ENCODE results near the gene ACAD11.

ACAD11 gene

GRCh38 chr3:132662212-132662611 is 2.6 kb upstream of the ACAD11 start:
- no peak overlapping the region for H3K4me3 ChIP-seq (ENCODE audit: low read depth, low read length)
- no peak overlapping the region for H3K9ac ChIP-seq (ENCODE audit: low read depth, low read length)
- no peaks in the 10 kb centered on the region for H3K9me3 ChIP-seq (ENCODE audit: control insufficient read depth, insufficient read depth, low read length)

DNA sequence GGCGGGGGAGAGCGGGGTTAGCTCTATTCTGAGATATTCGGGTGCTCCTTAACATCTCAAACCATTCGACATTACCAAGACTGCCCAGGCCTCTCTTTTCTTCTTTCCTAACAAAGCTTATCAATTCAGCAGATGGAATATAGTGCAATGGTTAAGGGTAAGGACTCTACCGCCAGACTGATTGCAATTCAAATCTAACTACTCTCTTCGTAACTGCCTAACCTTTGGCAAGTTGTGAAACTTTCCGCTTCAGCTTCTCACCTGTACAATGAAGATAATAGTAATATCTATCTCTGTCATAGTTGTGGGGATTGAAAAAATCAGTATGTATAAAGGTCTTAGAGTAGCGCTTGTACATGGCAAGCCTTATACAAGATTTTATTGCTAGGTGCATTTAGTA is 1.5 kb upstream of the ACAD11 start:
- H3K4me1 ChIP-seq (ENCODE audit: control insufficient read depth, insufficient read depth, low read length): peaks cover 9% of the 10 kb centered on the region
- H3K9me3 ChIP-seq (ENCODE audit: control insufficient read depth, insufficient read depth, low read length): no peaks in the 10 kb centered on the region
- peak overlapping the region; percentile 84 for H3K9ac ChIP-seq (ENCODE audit: low read depth, low read length)
- H3K27ac ChIP-seq (ENCODE audit: low read depth, low read length): no peak overlapping the region
- H3K27me3 ChIP-seq (ENCODE audit: control insufficient read depth, insufficient read depth, low read length): no peaks in the 10 kb centered on the region
- peak overlapping the region; percentile 88 for H3K4me3 ChIP-seq (ENCODE audit: low read depth, low read length)
- no peaks in the 10 kb centered on the region for H3K36me3 ChIP-seq (ENCODE audit: control insufficient read depth, insufficient read depth, low read length)

More at GRCh38 chr3:132662212-132662611, 2.6 kb upstream of the ACAD11 start:
- Histone ChIP-seq H3K4me1 (ENCODE audit: control insufficient read depth, insufficient read depth, low read length) (peaks cover 9% of the 10 kb centered on the region), H3K27me3 (ENCODE audit: control insufficient read depth, insufficient read depth, low read length) (no peaks in the 10 kb centered on the region), H3K36me3 (ENCODE audit: control insufficient read depth, insufficient read depth, low read length) (0 out of 2 replicates have a peak, but pooled peaks cover 8% of the 10 kb centered on the region), H3K27ac (ENCODE audit: low read depth, low read length) (no peak overlapping the region)

GRCh38 chr3:132660811-132661070 is 1.1 kb upstream of the ACAD11 start:
- H3K4me3 ChIP-seq (ENCODE audit: low read depth, low read length): peak overlapping the region; percentile 88
- H3K9me3 ChIP-seq (ENCODE audit: control insufficient read depth, insufficient read depth, low read length): no peaks in the 10 kb centered on the region
- no peaks in the 10 kb centered on the region for H3K27me3 ChIP-seq (ENCODE audit: control insufficient read depth, insufficient read depth, low read length)
- H3K4me1 ChIP-seq (ENCODE audit: control insufficient read depth, insufficient read depth, low read length): peaks cover 9% of the 10 kb centered on the region
- H3K27ac ChIP-seq (ENCODE audit: low read depth, low read length): no peak overlapping the region
- peak overlapping the region; percentile 84 for H3K9ac ChIP-seq (ENCODE audit: low read depth, low read length)
- no peaks in the 10 kb centered on the region for H3K36me3 ChIP-seq (ENCODE audit: control insufficient read depth, insufficient read depth, low read length)

GRCh38 chr3:132660052-132660810 is 622 bp upstream of the ACAD11 start, which contains the start of gene UBA5:
Gene UBA5, plus strand, starts transcription at chr3:132660329. Its CDS starts 209 bp downstream, at chr3:132660538.
- Histone ChIP-seq H3K27me3 (ENCODE audit: control insufficient read depth, insufficient read depth, low read length) (no peaks in the 10 kb centered on the region), H3K27ac (ENCODE audit: low read depth, low read length) (peak within 1 kb of the TSS; percentile 71), H3K9ac (ENCODE audit: low read depth, low read length) (peak within 1 kb of the TSS; percentile 84), H3K9me3 (ENCODE audit: control insufficient read depth, insufficient read depth, low read length) (no peaks in the 10 kb centered on the region), H3K4me1 (ENCODE audit: control insufficient read depth, insufficient read depth, low read length) (peaks cover 9% of the 10 kb centered on the region), H3K4me3 (ENCODE audit: low read depth, low read length) (peak within 1 kb of the TSS; percentile 88), H3K36me3 (ENCODE audit: control insufficient read depth, insufficient read depth, low read length) (no peaks in the 10 kb centered on the region)

- Histone ChIP-seq H3K9me3 (ENCODE audit: control insufficient read depth, insufficient read depth, low read length) (no peaks in the 10 kb centered on the region), H3K36me3 (ENCODE audit: control insufficient read depth, insufficient read depth, low read length) (no peaks in the 10 kb centered on the region), H3K27ac (ENCODE audit: low read depth, low read length) (peak overlapping the region; percentile 71), H3K9ac (ENCODE audit: low read depth, low read length) (no peak overlapping the region), H3K4me3 (ENCODE audit: low read depth, low read length) (peak overlapping the region; percentile 88), H3K27me3 (ENCODE audit: control insufficient read depth, insufficient read depth, low read length) (no peaks in the 10 kb centered on the region), H3K4me1 (ENCODE audit: control insufficient read depth, insufficient read depth, low read length) (peaks cover 9% of the 10 kb centered on the region)
Measured at GRCh38 chr3:132659000-132659364, 627 bp downstream of the ACAD11 start.

DNA sequence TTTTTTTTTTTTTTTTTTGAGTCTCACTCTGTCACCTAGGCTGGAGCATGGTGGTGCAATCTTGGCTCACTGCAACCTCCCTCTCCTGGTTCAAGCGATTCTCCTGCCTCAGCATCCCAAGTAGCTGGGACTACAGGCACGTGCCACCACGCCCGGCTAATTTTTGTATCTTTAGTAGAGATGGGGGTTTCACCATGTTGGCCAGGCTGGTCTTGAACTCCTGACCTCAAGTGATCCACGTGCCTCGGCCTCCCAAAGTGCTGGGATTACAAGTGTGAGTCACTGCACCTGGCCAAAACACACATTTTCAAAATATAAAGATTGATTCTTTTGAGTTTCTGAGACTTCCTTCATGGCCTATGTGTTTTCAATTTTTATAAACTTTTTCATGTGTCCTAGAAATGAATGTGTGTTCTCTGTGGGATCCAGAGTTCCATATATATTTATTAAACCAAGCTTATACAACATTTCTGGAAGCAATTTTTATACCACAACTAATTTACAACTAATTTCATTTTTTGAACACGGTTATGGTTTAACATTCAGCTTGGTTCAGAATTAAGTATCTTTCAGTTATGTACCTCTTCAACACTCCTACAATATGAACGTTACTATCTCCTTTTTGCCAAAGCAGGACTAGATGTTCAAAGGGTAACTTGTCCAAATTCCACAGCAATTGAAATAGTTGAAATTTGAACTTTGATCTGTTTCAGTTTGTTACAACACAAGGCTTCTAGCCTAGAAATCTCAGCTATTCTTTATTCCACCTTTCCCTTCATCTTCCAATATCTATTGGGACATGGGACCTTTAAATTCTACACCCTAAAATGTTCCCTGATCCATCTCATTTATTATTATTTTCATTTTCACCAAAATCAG is 1.5 kb downstream of the ACAD11 start:
- Histone ChIP-seq H3K9me3 (ENCODE audit: control insufficient read depth, insufficient read depth, low read length) (no peaks in the 10 kb centered on the region), H3K4me1 (ENCODE audit: control insufficient read depth, insufficient read depth, low read length) (peaks cover 9% of the 10 kb centered on the region), H3K4me3 (ENCODE audit: low read depth, low read length) (peak overlapping the region; percentile 88; the same call in 1 of the 2 replicates), H3K36me3 (ENCODE audit: control insufficient read depth, insufficient read depth, low read length) (no peaks in the 10 kb centered on the region), H3K27me3 (ENCODE audit: control insufficient read depth, insufficient read depth, low read length) (no peaks in the 10 kb centered on the region), H3K9ac (ENCODE audit: low read depth, low read length) (no peak overlapping the region), H3K27ac (ENCODE audit: low read depth, low read length) (no peak overlapping the region)

DNA sequence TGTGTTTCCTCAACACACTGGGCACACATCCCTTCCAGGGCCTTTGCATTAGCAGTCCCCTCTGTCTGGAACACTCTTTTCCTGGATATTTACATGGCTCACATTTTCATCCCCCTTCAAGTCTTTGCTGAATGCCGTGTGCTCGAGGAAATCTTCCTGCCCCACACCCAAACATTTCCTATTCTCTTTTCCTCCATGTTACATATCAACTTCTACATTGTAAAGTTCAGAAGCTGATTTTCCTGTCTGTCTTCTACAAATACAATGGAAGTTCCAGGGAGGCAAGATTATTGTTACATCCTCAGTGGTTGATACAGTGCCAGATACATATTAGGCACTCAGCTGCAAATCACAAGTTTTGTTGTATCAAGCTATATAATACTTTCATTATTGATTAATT is 4.1 kb downstream of the ACAD11 start:
- H3K4me3 ChIP-seq (ENCODE audit: low read depth, low read length): no peak overlapping the region
- no peak overlapping the region for H3K9ac ChIP-seq (ENCODE audit: low read depth, low read length)
- no peak overlapping the region for H3K27ac ChIP-seq (ENCODE audit: low read depth, low read length)
- no peaks in the 10 kb centered on the region for H3K27me3 ChIP-seq (ENCODE audit: control insufficient read depth, insufficient read depth, low read length)
- H3K4me1 ChIP-seq (ENCODE audit: control insufficient read depth, insufficient read depth, low read length): peaks cover 4% of the 10 kb centered on the region
- H3K36me3 ChIP-seq (ENCODE audit: control insufficient read depth, insufficient read depth, low read length): no peaks in the 10 kb centered on the region
- H3K9me3 ChIP-seq (ENCODE audit: control insufficient read depth, insufficient read depth, low read length): no peaks in the 10 kb centered on the region

DNA sequence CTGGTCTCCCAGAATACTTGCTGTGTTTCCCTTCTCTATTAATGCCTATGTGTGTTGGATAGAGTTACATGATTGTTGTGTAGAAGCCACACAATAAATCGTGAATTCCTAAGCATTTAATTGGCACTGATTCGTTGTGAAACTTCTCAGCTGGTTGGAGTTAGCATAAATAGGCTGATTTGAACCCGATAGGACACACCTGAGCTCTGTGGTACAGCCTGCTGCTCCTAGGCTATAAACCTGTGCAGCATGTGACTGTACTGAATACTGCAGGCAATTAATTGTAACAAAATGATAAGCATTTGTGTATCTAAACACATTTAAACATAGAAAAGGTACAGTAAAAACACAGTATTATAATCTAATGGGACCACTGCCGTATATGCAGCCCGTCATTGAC is 4.9 kb downstream of the ACAD11 start:
- Histone ChIP-seq H3K27ac (ENCODE audit: low read depth, low read length) (no peak overlapping the region), H3K27me3 (ENCODE audit: control insufficient read depth, insufficient read depth, low read length) (no peaks in the 10 kb centered on the region)

GRCh38 chr3:132654190-132654589 is 5.4 kb downstream of the ACAD11 start:
- H3K27ac ChIP-seq (ENCODE audit: low read depth, low read length): no peak overlapping the region
- H3K27me3 ChIP-seq (ENCODE audit: control insufficient read depth, insufficient read depth, low read length): no peaks in the 10 kb centered on the region
- H3K36me3 ChIP-seq (ENCODE audit: control insufficient read depth, insufficient read depth, low read length): no peaks in the 10 kb centered on the region

More for the DNA sequence above, 4.9 kb downstream of the ACAD11 start:
- H3K9ac ChIP-seq (ENCODE audit: low read depth, low read length): no peak overlapping the region
- no peaks in the 10 kb centered on the region for H3K9me3 ChIP-seq (ENCODE audit: control insufficient read depth, insufficient read depth, low read length)
- no peaks in the 10 kb centered on the region for H3K36me3 ChIP-seq (ENCODE audit: control insufficient read depth, insufficient read depth, low read length)
- H3K4me3 ChIP-seq (ENCODE audit: low read depth, low read length): no peak overlapping the region
- peaks cover 4% of the 10 kb centered on the region for H3K4me1 ChIP-seq (ENCODE audit: control insufficient read depth, insufficient read depth, low read length)

DNA sequence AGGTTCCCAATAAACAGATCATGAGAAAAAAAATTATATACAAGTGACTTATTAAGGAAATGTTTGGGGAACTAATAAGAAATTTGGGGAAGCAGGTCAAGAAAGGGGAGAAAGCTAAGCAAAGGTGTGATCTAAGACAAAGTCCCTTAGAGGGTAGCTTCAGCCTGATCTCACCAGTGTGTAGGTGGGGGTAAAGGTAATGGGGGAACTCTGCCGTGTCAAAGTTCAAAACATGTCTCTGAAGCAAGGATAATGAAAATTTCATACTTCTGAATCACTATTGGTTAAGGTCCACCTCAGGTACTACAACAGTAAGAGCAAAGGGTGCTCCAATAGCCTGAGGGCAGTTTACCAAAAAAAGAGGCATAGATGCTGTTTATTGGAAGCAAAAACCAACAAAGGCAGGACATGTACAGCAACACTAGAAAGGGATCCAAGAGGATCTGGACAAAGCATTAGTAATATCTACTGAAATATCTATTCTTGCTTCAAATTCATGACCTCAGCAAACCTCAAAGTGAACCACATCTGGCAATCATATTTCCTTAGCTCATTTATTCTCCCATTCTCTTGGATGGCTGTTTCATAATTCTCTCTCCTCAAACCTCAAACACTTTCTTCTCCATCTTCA is 6.9 kb downstream of the ACAD11 start:
- H3K27me3 ChIP-seq (ENCODE audit: control insufficient read depth, insufficient read depth, low read length): no peaks in the 10 kb centered on the region
- no peaks in the 10 kb centered on the region for H3K36me3 ChIP-seq (ENCODE audit: control insufficient read depth, insufficient read depth, low read length)
- H3K27ac ChIP-seq (ENCODE audit: low read depth, low read length): no peak overlapping the region
- H3K4me3 ChIP-seq (ENCODE audit: low read depth, low read length): no peak overlapping the region
- H3K9ac ChIP-seq (ENCODE audit: low read depth, low read length): no peak overlapping the region
- no peaks in the 10 kb centered on the region for H3K4me1 ChIP-seq (ENCODE audit: control insufficient read depth, insufficient read depth, low read length)
- H3K9me3 ChIP-seq (ENCODE audit: control insufficient read depth, insufficient read depth, low read length): no peaks in the 10 kb centered on the region

More at GRCh38 chr3:132654190-132654589, 5.4 kb downstream of the ACAD11 start:
- H3K9me3 ChIP-seq (ENCODE audit: control insufficient read depth, insufficient read depth, low read length): no peaks in the 10 kb centered on the region
- no peak overlapping the region for H3K4me3 ChIP-seq (ENCODE audit: low read depth, low read length)
- H3K4me1 ChIP-seq (ENCODE audit: control insufficient read depth, insufficient read depth, low read length): peaks cover 4% of the 10 kb centered on the region
- no peak overlapping the region for H3K9ac ChIP-seq (ENCODE audit: low read depth, low read length)

DNA sequence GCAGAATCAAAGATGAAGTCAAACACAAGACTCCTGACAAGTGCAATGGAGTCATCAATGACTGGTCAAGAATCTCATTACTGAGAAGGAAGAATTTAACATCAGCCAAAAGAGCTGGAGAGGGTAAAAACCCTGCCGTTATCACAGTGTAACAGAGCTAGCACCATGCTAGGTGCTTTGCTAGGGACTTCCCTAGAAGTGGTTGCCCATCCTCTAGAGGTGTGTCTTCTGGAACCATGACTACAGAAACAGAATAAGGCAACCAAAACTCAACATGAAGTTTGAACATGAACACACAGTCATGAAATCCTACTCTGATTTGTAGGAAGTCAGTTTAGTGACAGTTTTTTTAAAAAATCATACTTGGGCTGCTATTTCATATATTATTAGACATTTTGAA is 9.5 kb downstream of the ACAD11 start:
- Histone ChIP-seq H3K4me3 (ENCODE audit: low read depth, low read length) (no peak overlapping the region), H3K27ac (ENCODE audit: low read depth, low read length) (no peak overlapping the region), H3K27me3 (ENCODE audit: control insufficient read depth, insufficient read depth, low read length) (no peaks in the 10 kb centered on the region), H3K4me1 (ENCODE audit: control insufficient read depth, insufficient read depth, low read length) (no peaks in the 10 kb centered on the region), H3K9me3 (ENCODE audit: control insufficient read depth, insufficient read depth, low read length) (no peaks in the 10 kb centered on the region), H3K36me3 (ENCODE audit: control insufficient read depth, insufficient read depth, low read length) (no peaks in the 10 kb centered on the region), H3K9ac (ENCODE audit: low read depth, low read length) (no peak overlapping the region)
